Aorta (tissue), 5 donors: ENCODE results near the gene LNPEP. TPM values are rescaled to one million over a fixed set of nuclear protein-coding genes. Genes with fewer than 3 reads are reported as not detected.

Source experiments
- ATAC-seq: fragments of 200-7000 bp; cut with Tn5 transposase; one replicate; pipeline ENCODE4 v1.9.1; 2022; ENCODE audit warnings: moderate library complexity; ENCODE audit not compliant: low FRiP score
- DNase-seq, 2 donors: peaks; one replicate each; pipeline ENCODE4 v3.0.0-alpha.2; 2020
- H3K27ac ChIP-seq, 2 donors: one replicate each; pipeline ENCODE4 v1.5.1; 2013; ENCODE audit warnings: low read length in 2 of 2, mild to moderate bottlenecking in 2 of 2, moderate library complexity in 2 of 2, control low read depth in 1 of 2, inconsistent platforms in 1 of 2, low read depth in 1 of 2
- H3K27me3 ChIP-seq, 2 donors: one replicate each; pipeline ENCODE4 v1.6.1; 2013; ENCODE audit warnings: control low read depth in 1 of 2, low read length in 1 of 2, mild to moderate bottlenecking in 1 of 2, moderate library complexity in 1 of 2; ENCODE audit not compliant: insufficient read depth in 2 of 2, control insufficient read depth in 1 of 2
- H3K36me3 ChIP-seq, 2 donors: one replicate each; pipeline ENCODE4 v1.6.1; 2013; ENCODE audit warnings: control low read depth in 1 of 2, low read length in 1 of 2, mild to moderate bottlenecking in 1 of 2; ENCODE audit not compliant: insufficient read depth in 2 of 2, control insufficient read depth in 1 of 2
- H3K4me1 ChIP-seq, 2 donors: one replicate each; pipeline ENCODE4 v1.6.1; 2013; ENCODE audit warnings: low read length in 2 of 2, control low read depth in 1 of 2, mild to moderate bottlenecking in 1 of 2, moderate library complexity in 1 of 2; ENCODE audit not compliant: insufficient read depth in 2 of 2, control insufficient read depth in 1 of 2
- H3K4me3 ChIP-seq, 2 donors: one replicate each; pipeline ENCODE4 v1.5.1; 2013; ENCODE audit warnings: low read length in 2 of 2, control low read depth in 1 of 2, mild to moderate bottlenecking in 1 of 2
- H3K9me3 ChIP-seq: one replicate; pipeline ENCODE4 v1.6.1; 2013; ENCODE audit warnings: mild to moderate bottlenecking, low read length; ENCODE audit not compliant: control insufficient read depth
- WGBS, 2 donors: extraction: QIAGEN DNeasy Blood & Tissue Kit; methylation state at CpG; one replicate each; pipeline ENCODE4 v1.1.7; 2013; 5-methylcytosine and 5-hydroxymethylcytosine counted together
- intact Hi-C, 2 donors: fragments of 100-400 bp; cut with DNase I; formaldehyde crosslinking; loops; one replicate each; pipeline versions ENCODE4 v1.14.2 to v1.15.0; 2022
- polyA plus RNA-seq, 2 donors: library from polyadenylated mRNA; stranded (reverse); fragments of 200-250 nt; gene quantifications; one replicate each; pipeline ENCODE4 v1.2.3, GENCODE V29; 2013
- total RNA-seq, 2 donors: library from RNA; stranded (reverse); fragmentation: NEBNext Ultra II Directional; extraction: Animal tissue kit (Norgen Biotek cat#: 25700); gene quantifications; one replicate each; pipeline ENCODE4 v1.2.1, GENCODE V29; 2021
- donor health status: healthy with polysubstance abuse.
- donor health status: Bipolar disorder and iron deficiency.
- donor health status: DM: no; HTN: no; CAD: no.
- donor health status: DM: no; HTN: no; CAD: no.
- donor health status: DM: yes; HTN: yes; CAD: no.

LNPEP gene
- total and polyA plus RNA-seq, 4 donors = 3.1 to 69.8 (median 29.5) TPM

DNA sequence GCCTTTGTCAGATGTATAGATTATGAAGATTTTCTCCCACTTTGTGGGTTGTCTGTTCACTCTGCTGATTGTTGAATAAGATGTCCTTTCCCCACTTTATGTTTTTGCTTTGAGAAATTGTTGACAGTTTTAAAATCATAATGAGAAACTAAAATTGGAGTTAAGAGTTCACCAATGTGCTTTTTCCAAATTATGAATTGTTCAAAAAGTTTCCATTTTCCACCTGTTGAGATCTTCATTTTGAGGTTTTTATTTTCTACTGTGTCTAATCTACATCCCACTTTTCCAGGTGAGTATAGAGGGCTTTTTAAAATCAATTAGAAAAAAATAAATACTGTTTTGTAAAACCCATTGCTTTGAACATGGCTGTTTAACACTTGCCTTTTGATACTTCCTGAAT lies 55.8 kb downstream of the LNPEP start:
- intact Hi-C loops = loop anchor here in 1 of 2 donors (10.0 kb wide), 2 partner anchors 57 to 117 kb away; partner anchors contain the start of genes ERAP2 and LNPEP
- Histone ChIP-seq H3K4me1 (no peaks in the 10 kb centered on the region), H3K27ac (no peak overlapping the region), H3K36me3 (no peaks in the 10 kb centered on the region), H3K4me3 (no peak overlapping the region), H3K9me3 (no peaks in the 10 kb centered on the region), H3K27me3 (no peaks in the 10 kb centered on the region)
- DNase-seq = no peak
- no peak for ATAC-seq

- no peak overlapping the region for H3K27ac ChIP-seq
- intact Hi-C loops = loop anchor here in 1 of 2 donors (10.0 kb wide), 2 partner anchors 59 to 119 kb away; partner anchors contain the start of genes ERAP2 and LNPEP
- ATAC-seq = no peak
- WGBS, 2 donors = 95 to 98% methylated on average over 2 of the region's 2 CpGs
- H3K4me1 ChIP-seq = no peaks in the 10 kb centered on the region
- DNase-seq = no peak
- H3K4me3 ChIP-seq = no peak overlapping the region
- no peaks in the 10 kb centered on the region for H3K27me3 ChIP-seq
- no peaks in the 10 kb centered on the region for H3K36me3 ChIP-seq
- no peaks in the 10 kb centered on the region for H3K9me3 ChIP-seq
Observed at GRCh38 chr5:96993760-96994159, 57.9 kb downstream of the LNPEP start.

- 94 to 95% methylated on average over 3 of the region's 3 CpGs for WGBS, 2 donors
- Histone ChIP-seq H3K27me3 (no peaks in the 10 kb centered on the region), H3K36me3 (no peaks in the 10 kb centered on the region), H3K9me3 (no peaks in the 10 kb centered on the region), H3K27ac (no peak overlapping the region), H3K4me1 (no peaks in the 10 kb centered on the region), H3K4me3 (no peak overlapping the region)
- intact Hi-C loops = loop anchor here in 1 of 2 donors (10.0 kb wide), 2 partner anchors 60 to 120 kb away; partner anchors contain the start of genes ERAP2 and LNPEP
- DNase-seq (no peak), ATAC-seq (no peak)
Observed at GRCh38 chr5:96994493-96994892, 58.6 kb downstream of the LNPEP start.

DNA sequence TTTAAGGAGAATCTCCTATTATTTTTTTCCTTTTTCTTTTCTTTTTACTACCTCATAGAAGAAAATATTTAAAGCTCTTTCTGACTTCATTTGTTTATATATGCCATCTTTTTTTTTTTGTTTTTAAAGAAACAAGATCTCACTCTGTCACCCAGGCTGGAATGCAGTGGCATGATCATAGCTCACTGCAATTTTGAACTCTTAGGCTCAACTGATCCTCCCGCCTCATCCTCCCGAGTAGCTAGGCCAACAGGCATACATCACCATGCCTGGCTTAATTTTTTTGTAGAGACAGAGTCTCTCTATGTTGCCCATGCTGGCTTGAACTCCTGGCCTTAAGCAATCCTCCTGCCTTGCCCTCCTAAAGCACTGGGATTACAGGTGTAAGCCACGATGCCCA lies 59.5 kb downstream of the LNPEP start:
- H3K36me3 ChIP-seq = no peaks in the 10 kb centered on the region
- H3K27ac ChIP-seq = no peak overlapping the region
- H3K27me3 ChIP-seq = no peaks in the 10 kb centered on the region
- ATAC-seq (no peak), DNase-seq (no peak)
- 68 to 72% methylated on average over 3 of the region's 3 CpGs for WGBS, 2 donors
- intact Hi-C loops = loop anchor here in 1 of 2 donors (10.0 kb wide), 2 partner anchors 61 to 121 kb away; partner anchors contain the start of genes ERAP2 and LNPEP
- no peaks in the 10 kb centered on the region for H3K9me3 ChIP-seq
- H3K4me1 ChIP-seq = no peaks in the 10 kb centered on the region
- H3K4me3 ChIP-seq = no peak overlapping the region

GRCh38 chr5:96997265-96997859 lies 61.5 kb downstream of the LNPEP start:
- no peak for DNase-seq
- Histone ChIP-seq H3K27ac (no peak overlapping the region), H3K9me3 (no peaks in the 10 kb centered on the region), H3K36me3 (no peaks in the 10 kb centered on the region), H3K27me3 (no peaks in the 10 kb centered on the region), H3K4me1 (no peaks in the 10 kb centered on the region), H3K4me3 (no peak overlapping the region)
- intact Hi-C loops = loop anchor here in 1 of 2 donors (10.0 kb wide), 2 partner anchors 63 to 123 kb away; partner anchors contain the start of genes ERAP2 and LNPEP
- no peak for ATAC-seq
- WGBS, 2 donors = 58% methylated on average over 2 of the region's 2 CpGs

DNA sequence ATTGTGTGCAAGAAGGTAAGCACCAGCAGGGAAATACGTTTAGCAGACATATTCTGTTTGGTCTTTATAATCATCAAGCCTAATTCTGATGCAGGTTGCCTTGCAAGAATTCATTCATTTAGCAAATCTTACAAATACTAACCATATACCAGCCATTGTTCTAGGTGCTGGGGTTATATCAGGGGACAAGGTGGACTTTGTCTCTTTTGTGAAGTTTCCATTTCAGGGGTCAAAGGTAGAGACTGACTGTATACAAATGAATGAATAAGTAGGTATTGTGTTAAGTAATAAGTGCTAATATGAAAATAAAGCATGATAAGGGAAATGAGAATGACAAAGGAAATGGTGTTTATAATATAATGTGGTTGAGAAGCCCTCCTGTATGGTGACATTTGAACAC lies 64.0 kb downstream of the LNPEP start:
- H3K4me3 ChIP-seq = no peak overlapping the region
- no peaks in the 10 kb centered on the region for H3K4me1 ChIP-seq
- DNase-seq (no peak), ATAC-seq (no peak)
- 82% methylated on average over 1 of the region's 1 CpG for WGBS, 2 donors
- H3K9me3 ChIP-seq = no peaks in the 10 kb centered on the region
- no peaks in the 10 kb centered on the region for H3K36me3 ChIP-seq
- no peak overlapping the region for H3K27ac ChIP-seq
- intact Hi-C loops = loop anchor here in 1 of 2 donors (10.0 kb wide), 3 partner anchors 65 to 165 kb away; partner anchors contain the start of genes ERAP2 and LNPEP
- H3K27me3 ChIP-seq = no peaks in the 10 kb centered on the region

DNA sequence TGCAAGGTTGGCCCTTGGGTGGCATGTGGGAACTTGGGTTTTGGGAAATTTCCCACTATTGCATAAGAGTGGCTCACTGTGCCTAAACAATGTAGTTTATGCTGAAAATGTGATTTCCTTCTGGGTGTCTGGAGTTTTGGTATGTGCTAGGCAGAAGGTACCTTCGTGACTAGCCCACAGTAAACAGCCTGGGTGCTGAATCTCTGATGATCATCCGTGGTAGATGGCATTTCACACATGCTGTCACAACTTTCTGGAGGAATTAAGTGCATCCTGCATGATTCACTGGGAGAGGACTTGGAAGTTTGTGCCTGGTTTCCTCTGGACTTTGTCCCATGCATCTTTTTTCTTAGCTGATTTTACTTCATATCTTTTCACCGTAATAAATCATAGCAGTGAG lies 64.5 kb downstream of the LNPEP start:
- 87 to 89% methylated on average over 3 of the region's 3 CpGs for WGBS, 2 donors
- Histone ChIP-seq H3K9me3 (no peaks in the 10 kb centered on the region), H3K4me1 (no peaks in the 10 kb centered on the region), H3K36me3 (no peaks in the 10 kb centered on the region), H3K4me3 (no peak overlapping the region), H3K27me3 (no peaks in the 10 kb centered on the region), H3K27ac (no peak overlapping the region)
- intact Hi-C loops = loop anchor here in 1 of 2 donors (10.0 kb wide), 1 partner anchor 164 kb away; no protein-coding TSS in a partner anchor
- DNase-seq (no peak), ATAC-seq (no peak)

DNA sequence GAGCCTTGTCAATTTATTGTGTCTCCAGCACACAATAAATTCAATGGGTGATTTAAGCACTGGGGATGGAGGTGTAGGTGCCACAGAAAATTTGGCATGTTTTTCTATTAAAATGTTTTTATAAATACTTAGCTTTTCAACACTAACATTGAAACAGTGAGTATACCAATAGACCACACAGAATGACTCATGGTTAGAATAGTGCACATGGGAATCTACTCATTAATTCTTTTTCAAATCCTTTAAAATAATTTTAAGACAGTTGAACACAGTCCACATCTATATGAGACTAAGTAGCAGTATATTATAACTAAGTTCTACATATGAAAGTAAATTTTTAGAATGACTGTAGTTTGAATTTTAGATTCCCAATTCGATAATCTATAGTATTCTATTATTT lies 67.1 kb downstream of the LNPEP start:
- Histone ChIP-seq H3K9me3 (no peaks in the 10 kb centered on the region), H3K36me3 (no peaks in the 10 kb centered on the region), H3K27ac (no peak overlapping the region), H3K27me3 (no peaks in the 10 kb centered on the region), H3K4me3 (no peak overlapping the region), H3K4me1 (no peaks in the 10 kb centered on the region)
- DNase-seq (no peak), ATAC-seq (no peak)
- WGBS, 2 donors = 96% methylated on average over 1 of the region's 1 CpG
- intact Hi-C loops = loop anchor here in 1 of 2 donors (10.0 kb wide), 1 partner anchor 162 kb away; no protein-coding TSS in a partner anchor
